Measurements from ENCODE around the gene ITSN1.
"Not testable (repeated sequence)": the region's sequence is repeated elsewhere in the genome, so short reads cannot be mapped to it uniquely, and the experiment has no call there.

The ITSN1 gene

DNA sequence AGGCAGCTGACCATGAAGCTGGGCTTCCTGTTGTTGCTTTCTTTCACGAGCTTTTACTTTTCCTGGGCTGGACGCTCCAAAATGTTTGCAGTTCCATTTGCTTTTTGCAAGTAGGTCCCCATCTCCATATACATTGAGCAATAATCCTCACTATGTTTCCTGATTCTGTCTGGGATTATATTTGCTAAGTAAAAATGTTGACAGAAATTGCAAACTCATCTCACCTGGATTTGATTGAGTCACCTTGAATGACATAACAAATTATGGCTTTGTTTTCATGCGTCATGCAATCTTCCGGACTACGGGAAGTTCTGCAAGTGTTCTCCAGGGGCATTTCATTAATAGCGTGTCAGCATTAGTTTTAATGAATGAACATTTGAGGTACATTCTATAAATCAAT, 254.4 kb downstream of the ITSN1 start:
- no peak for DNase-seq (ENCODE audit: low read depth)

DNA sequence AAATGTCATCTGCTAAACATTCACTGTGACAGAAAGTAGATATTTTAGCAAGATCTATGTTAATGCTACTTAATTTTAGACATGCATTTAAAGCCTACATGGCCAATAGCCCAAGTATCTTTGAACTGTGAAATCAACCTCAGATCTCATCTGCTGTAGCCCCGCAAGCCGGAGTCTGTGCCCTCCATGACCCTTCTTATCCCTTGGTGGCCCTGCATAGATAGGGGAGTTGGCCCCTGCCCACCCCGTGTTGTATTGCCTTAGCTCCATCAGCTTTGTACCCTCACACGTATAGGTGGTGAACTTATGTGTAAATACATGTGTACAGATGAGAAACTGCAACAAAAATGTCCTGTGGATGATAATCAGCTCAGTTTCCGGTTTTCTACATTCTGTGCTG, 254.8 kb downstream of the ITSN1 start:
- DNase-seq (ENCODE audit: low read depth), result no peak

DNA sequence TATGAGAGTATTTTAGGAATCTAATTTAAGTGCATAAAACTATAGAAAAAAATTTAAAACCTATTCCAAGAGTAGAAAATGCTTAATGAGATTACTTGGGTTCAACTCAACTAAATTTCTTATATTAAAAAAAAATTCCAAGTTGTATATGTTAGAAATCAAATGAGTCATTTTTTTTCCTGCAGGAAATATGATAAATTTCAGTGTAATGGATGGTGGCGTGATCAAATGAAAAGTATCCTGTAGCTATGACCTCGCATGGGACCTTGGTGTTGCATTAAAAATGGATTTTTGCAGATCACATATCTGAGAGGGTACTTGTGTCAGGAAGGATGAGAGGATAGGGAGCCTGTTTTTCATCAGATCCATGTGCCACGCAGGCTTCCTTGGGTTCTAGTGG, 255.4 kb downstream of the ITSN1 start:
- no peak for DNase-seq (ENCODE audit: low read depth)

DNA sequence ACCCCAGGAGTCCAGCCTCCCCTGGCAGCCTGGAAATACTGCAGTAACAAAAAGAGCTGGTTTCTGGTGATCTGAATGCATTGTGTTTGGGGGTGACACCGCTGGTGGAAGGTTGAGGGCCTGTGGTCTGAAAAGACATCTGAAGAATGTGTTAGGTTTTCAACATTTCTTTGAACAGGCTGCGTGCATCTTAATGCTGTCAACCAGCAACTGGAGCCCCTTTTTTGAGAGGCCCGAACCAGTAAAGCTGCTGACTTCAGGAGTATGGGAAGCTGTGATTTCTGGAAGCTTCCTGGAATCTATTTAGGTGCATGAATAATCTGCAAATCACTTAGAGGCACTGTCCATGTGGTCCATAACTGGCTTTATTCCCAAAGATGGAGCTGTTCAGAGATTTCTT, 256.3 kb downstream of the ITSN1 start:
- no peak for DNase-seq (ENCODE audit: low read depth)

DNA sequence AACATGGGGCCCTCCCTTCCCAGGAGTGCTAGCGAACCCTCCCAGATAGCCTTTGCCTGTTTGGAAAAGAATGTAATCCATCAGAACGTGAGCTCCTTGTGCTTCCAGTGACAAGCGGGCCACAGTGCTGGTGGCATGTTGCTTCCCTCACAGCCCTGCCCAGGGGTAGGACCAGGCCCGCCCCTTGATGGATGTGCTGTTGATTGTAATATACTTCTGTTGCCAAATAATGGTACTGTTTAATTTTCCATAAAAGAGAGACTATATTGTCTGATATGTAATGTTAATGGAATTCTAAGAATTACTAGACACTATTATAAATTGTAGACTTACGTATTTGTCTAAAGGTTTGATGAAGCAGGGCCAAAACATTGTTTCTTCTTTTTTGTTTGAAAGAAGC, 256.9 kb downstream of the ITSN1 start:
- DNase-seq (ENCODE audit: low read depth), result no peak

DNA sequence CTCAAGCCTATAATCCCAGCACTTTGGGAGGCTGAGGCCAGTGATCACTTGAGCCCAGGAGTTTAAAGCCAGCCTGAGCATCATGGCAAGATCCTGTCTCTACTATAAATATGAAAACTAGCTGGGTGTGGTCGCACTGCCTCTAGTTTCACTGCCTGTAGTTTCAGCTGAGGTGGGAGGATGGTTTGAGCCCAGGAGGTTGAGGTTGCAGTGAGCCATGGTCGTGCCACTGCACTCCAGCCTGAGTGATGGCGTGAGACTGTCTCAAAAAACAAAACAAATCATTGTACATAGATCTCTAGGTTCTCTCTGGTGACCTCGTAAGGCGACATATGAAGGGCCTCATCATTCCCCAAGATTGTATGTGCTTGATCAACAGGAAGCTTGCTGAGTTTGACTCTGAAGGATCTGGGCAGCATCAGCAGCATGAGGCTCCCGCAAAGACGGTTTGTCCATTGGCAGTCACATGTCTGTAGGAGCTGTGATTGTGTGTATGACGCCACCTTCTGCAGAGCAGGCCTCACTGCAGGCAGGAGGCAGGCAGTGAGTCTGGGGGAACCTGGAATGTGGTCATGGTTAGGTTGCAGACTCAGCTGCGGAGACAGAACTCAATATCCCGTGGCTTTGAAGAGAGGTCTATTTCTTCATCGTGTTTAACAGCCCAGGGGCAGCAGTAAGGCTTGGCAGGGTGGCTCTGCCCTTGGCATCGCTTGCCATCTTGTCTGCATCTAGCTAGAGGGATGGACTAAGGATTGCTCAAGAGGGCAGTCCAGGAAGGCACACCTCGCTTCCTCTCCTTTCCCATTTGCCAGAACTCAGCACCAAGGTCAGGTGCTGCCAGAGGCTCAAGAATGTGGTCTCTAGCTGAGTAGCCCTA, 259.3 kb downstream of the ITSN1 start:
- DNase-seq (ENCODE audit: low read depth), result no peak

DNA sequence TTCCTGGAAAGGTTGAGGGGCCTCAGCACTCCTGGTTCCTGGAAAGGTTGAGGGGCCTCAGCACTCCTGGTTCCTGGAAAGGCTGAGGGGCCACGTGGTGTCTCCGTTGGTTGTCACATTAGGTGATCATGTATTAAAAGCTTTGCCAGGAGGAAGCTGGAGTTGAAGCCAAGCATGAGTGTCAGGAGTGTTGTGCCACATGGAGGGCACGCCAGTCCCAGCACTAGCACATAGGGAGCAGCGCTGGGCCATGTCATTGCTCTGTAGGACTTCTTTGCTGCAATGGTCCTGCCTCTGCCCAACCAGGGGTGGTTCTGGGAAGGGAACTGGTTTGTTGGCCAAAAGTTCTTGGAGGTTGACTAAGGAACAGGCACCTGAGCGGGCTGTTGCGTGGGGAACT, 260.0 kb downstream of the ITSN1 start:
- no peak for DNase-seq (ENCODE audit: low read depth)

DNA sequence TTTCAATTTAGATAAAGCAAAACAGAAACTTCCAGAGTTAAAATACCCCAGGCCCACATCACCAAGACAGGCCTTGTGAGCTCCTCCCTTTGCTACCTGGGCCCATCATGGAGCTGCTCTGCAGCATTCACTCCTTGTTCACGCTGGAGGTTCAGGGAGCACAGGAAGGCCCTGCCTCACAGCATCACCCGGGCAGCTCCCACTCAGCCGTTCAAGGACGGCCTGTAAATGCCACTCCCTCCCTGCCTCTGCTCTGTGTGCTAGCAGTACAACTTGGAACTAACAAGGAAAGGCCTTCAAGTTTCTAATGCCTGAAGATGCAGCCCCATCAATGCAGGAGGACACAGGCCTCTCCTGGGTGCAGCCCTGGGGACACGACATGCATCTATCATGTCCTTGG, 261.7 kb downstream of the ITSN1 start:
- no peak for DNase-seq (ENCODE audit: low read depth)

DNA sequence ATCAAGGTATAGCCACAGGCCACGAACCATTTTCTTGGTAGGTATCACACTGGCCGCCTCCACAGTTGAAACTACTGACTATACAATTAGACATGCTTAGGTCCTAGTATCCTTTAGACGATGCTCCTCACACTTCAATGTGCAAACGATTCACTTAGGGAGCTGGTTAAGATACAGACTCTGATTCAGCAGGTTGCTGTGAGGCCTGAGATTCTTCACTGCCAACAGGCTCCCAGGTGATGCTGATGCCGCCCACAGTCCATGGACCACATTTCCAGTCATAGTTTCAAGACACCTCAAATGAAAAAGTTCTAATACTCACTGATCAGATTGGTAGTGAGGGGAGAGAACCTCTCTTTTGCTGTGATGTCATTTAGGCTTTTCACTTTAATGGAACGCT, 266.5 kb downstream of the ITSN1 start:
- DNase-seq (ENCODE audit: low read depth), result no peak

DNA sequence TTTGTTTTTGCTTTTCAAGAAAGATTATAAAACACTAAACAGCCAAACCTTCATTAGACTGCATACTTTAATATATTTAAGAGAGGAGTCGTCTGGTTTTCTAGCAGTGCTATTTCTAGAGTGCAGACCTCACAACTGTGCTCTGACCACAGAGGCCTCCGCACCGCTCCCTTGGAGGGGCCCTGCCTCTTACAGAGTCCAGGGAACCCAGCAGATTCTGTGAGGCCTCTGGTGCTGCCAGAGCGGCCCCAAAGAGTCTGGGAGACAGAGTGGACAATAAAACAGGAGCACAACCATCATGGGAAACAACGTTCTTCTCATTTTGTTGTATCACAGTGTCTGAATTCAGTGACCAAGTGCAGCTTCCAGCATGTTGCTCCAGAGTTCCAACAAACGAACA, 267.5 kb downstream of the ITSN1 start:
- DNase-seq (ENCODE audit: low read depth), result no peak

DNA sequence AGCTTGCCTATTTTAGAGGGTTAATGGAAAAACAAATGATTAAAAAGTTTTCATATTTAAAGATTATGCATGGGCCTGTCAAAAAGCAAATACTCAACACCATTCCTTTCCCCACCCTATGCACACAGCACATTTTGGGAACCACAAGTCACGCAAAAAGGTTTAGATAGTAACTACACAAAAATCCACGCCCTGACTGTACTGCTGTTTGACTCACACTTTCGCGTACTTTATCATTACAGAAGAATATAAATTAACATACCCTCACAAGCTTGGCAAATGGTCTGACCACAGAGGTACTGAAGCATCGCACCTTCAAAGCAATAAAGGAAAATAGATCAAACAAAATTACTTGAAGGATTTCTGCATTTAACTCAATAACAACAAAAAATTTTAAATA, 271.9 kb downstream of the ITSN1 start:
- DNase-seq (ENCODE audit: low read depth), result no peak

DNA sequence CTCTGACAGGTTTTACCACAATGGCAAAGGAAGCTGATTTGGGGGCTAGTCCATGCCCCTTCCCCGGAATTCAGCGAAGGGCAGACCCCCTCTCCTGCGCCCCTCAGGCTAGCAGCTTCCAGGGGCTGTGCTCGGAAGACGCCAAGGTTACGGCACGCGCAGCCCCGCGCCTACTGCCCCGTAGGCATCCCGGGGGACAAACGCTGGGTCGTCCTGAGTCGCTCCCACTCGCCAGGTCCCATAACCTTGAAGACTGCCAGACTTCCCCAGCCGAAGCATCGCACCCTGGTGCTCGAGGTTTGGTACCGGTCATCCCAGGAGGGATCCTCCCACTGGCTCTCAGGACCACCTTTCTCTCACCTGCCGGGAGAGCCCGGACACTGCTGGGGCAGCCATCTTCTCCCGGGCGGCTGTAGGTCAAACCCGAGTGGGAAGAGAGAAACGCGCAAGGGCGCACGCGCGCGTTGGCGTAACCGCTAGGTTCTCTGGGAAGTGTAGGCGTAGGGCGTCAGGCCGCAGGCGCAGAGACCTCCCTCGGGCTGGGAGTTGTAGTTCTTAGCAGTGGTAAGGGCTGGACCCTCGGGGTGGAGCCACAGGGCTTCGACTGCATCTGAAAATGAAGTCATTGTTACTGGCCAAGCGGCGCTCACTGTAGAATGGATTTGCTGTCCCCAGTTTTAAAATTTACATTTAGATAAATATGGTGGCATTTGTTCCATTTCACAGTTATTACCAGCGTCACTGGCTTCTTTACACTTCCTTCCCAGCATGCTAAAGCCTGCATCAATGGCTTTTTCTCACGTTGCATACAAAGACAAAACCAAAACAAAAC, 273.3 kb downstream of the ITSN1 start, which contains the start of gene ATP5PO:
ATP5PO (minus strand) TSS at position 437 of the 832 bp plus-strand sequence; CDS start at position 396, 41 bp downstream.
- peak; percentile 91 for DNase-seq (ENCODE audit: low read depth)

DNA sequence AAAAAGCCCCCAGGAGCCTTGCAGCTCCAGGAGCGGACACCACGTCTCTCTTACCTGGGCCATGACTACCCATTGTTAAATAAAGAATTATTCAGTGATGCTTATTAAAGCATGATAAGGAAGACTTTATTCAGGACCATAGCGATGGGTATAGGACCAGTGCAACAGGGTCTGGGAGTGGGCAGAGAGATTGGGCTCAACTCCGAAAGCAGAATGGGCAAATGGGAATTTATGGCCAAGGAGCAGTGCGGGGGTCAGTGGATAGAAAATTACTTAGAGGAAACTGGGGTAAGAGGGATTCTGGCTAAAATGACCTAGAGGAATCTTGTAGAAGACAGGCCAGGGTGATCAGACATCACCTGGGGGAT, 273.9 kb downstream of the ITSN1 start:
- no peak for DNase-seq (ENCODE audit: low read depth)

DNA sequence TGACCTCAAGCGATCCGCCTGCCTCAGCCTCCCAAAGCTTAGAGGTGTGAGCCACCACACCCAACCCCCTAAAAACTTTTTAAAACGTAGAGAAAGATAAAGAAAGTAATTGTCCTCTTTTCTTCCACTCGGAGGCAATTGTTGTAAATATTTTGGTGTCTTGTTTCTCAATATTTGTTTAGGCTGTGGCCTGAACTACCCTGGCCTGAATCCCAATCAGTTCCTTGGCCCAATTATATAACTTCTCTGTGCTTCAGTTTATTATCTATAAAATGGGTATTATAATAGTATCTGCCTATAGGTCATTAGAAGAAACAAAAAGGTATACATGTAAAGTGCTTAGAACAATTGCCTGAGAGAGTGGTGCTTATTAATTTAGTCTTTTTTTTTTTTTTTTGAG, 275.1 kb downstream of the ITSN1 start:
- DNase-seq (ENCODE audit: low read depth), result no peak

DNA sequence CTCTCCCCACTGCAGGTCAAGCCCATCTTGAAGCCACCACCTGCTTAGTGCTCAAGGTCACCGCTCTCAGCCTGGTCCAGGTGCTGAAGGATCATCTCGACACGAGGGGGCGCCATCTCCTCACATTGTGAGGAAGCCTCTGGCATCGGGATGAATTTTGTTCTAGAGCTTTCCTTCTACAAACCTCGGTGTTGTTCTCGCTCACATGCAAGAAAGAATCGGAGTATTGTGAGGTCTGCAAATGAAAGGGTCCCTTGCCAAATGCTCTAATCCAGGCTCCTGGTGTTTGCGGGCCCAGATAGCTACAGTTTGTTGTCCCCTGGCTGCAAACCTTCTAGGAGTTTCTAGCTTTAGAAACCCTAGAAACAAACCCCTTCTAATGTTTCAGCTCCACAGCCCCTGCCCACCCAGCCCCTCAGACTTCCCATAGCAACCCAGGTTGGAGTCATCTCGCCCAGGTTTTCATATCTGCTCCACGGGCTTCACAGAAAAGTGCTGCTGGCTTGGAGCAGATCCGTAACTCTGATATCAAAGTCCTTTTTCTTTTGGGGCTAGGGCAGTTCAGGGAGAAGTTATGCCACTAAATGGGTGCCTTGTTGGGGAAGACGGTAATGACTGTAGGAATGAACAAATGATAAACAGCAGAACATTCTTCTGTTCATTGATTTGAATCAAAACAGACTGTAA, 281.9 kb downstream of the ITSN1 start:
- DNase-seq (ENCODE audit: low read depth), result no peak

DNA sequence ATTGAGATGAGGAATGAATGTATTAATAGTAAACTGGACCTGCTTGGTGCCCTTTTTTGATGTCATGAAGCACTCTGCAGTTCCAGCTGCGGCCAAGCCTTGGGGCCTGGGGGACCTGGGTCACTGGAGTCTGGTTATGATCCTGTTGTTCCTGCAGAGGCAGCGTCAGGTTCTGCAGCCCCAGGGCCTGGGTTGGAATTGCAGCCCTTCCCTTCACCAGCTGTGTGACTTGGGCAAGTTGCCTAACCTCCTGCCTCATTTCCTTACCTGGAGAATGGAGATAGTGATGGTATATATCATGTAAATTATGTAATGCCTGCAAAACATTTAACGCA, 282.4 kb downstream of the ITSN1 start:
- no peak for DNase-seq (ENCODE audit: low read depth)

DNA sequence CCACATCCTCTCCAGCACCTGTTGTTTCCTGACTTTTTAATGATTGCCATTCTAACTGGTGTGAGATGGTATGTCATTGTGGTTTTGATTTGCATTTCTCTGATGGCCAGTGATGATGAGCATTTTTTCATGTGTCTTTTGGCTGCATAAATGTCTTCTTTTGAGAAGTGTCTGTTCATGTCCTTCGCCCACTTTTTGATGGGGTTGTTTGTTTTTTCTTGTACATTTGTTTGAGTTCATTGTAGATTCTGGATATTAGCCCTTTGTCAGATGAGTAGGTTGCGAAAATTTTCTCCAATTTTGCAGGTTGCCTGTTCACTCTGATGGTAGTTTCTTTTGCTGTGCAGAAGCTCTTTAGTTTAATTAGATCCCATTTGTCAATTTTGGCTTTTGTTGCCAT, 283.9 kb downstream of the ITSN1 start:
- not testable (repeated sequence) for DNase-seq (ENCODE audit: low read depth)

DNA sequence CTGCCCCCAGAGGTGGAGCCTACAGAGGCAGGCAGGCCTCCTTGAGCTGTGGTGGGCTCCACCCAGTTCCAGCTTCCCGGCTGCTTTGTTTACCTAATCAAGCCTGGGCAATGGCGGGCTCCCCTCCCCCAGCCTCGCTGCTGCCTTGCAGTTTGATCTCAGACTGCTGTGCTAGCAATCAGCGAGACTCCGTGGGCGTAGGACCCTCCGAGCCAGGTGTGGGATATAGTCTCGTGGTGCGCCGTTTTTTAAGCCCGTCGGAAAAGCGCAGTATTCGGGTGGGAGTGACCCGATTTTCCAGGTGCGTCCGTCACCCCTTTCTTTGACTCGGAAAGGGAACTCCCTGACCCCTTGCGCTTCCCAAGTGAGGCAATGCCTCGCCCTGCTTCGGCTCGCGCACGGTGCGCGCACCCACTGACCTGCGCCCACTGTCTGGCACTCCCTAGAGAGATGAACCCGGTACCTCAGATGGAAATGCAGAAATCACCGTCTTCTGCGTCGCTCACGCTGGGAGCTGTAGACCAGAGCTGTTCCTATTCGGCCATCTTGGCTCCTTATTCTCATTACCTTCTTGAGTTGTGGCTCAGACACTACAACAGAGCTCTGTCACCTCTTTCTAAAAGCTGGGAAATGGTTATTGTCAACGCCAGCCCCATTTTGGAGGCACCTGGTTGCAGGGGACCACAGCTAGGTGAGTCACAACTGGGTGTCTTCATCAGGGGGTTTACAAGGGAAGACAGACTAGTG, 288.9 kb downstream of the ITSN1 start:
- DNase-seq (ENCODE audit: low read depth), result not testable (repeated sequence)

DNA sequence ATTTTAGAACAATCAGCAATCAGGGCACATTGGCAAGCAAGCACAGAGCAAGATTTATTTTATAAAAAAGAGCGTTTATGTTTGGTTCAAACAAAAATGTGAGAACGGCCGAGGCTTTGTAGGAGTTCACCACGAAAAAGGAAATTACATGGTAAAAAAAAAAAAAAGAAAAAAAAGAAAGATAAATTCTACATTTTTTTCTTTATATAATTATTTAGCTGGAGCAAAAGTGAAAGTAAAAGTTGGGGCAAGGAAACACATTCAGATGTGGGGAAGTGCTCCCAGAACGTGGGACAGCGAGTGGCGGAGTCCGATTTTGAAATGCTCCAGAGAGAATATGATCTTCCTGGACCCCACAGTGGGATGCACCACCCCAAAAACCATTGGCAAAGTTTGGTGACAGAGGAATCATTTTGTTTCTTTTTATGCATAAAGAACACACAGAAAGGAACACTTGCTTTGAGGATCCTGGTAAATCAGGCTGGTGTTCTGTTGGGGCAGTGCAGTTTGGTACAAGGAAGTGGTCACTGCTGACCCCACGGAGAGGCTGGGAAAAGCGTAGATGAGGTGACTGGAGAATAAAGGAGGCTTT, 289.6 kb downstream of the ITSN1 start:
- DNase-seq (ENCODE audit: low read depth), result no peak

DNA sequence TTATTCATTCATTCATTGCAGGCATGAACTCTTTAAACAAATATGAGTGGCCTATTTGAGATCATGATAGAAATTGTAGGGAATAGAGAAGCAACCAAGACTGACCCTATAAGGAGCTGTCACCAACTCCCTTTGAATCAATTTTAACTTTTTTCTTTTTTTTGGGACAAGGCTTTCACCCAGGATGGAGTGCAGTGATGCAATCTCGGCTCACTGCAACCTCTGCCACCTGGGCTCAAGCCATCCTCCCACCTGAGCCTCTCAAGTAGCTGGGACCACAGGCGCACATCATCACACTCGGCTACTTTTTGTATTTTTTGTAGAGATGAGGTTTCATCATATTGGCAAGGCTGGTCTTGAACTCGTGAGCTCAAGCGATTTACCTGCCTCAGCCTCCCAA, 290.4 kb downstream of the ITSN1 start:
- DNase-seq (ENCODE audit: low read depth), result no peak

DNA sequence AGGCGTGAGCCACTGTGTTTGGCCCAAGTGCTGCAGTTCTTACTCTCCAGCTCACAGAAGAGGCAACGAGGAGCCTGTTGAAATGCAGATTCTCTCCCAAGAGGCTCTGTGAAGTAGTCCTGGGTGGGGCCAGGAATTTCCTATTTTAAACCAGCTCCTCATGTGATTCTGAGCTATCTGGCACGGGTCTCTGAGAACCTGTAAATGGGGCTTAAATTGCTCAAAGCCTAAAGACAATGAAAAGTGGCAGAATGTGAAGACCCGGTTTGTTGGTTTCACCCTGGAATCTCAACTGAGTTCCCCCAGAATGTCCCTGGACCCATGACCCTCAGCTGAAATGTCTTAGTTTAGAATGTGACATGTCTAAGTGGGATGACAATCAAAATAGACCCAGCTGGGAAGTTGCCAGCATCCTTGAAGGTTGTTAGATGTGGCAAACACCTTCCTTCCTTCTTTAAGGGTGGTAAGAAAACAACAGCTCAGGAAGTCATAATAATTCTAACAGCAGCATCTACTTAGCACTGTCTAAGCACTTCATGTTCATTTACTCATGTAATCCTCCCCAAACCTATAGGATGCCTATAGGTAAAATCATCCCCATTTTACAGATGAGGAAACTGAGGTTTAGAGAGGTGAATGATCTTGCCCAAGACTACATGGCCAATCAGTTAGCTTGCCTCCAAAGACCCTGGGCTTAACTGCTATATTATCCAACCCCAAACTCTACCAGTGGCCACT, 294.2 kb downstream of the ITSN1 start:
- DNase-seq (ENCODE audit: low read depth), result no peak

Data from HS-5 (cell line).